H9 (cell line): Measurements from ENCODE around the gene AP2A2. TPM values are rescaled to one million over a fixed set of nuclear protein-coding genes. Genes with fewer than 3 reads are reported as not detected.

Experiments used
- DNase-seq: peaks from one replicate; pipeline ENCODE4 v3.0.0-alpha.2; 2017
- H2AFZ ChIP-seq: one replicate; pipeline ENCODE4 v1.6.1; 2013; ENCODE audit warnings: mild to moderate bottlenecking, low read length, control low read depth, moderate library complexity
- H2AK5ac ChIP-seq: 2 replicates; pipeline ENCODE4 v1.6.1; 2013; ENCODE audit warnings: low read length, control low read depth, mixed read lengths; ENCODE audit not compliant: insufficient read length
- H2BK120ac ChIP-seq: one replicate; pipeline ENCODE4 v1.6.1; 2013; ENCODE audit warnings: low read depth, mild to moderate bottlenecking, low read length, control low read depth, inconsistent platforms; ENCODE audit not compliant: poor library complexity, severe bottlenecking
- H2BK12ac ChIP-seq: 2 replicates; pipeline ENCODE4 v1.6.1; 2013; ENCODE audit warnings: low read length, control low read depth, mixed read lengths, low read depth; ENCODE audit not compliant: insufficient read length
- H2BK15ac ChIP-seq: 2 replicates; pipeline ENCODE4 v1.6.1; 2013; ENCODE audit warnings: low read depth, low read length, control low read depth
- H2BK20ac ChIP-seq: one replicate; pipeline ENCODE4 v1.6.1; 2013; ENCODE audit warnings: low read depth, mild to moderate bottlenecking, low read length, control low read depth, inconsistent platforms; ENCODE audit not compliant: poor library complexity, severe bottlenecking
- H2BK5ac ChIP-seq: 2 replicates; pipeline ENCODE4 v1.6.1; 2013; ENCODE audit warnings: low read length, control low read depth, mixed read lengths; ENCODE audit not compliant: insufficient read length
- H3K14ac ChIP-seq: 2 replicates; pipeline ENCODE4 v1.6.1; 2013; ENCODE audit warnings: low read length, control low read depth; ENCODE audit not compliant: insufficient read depth
- H3K18ac ChIP-seq: 2 replicates; pipeline ENCODE4 v1.6.1; 2013; ENCODE audit warnings: low read depth, mild to moderate bottlenecking, mixed read lengths, low read length, control low read depth; ENCODE audit not compliant: insufficient read length
- H3K23ac ChIP-seq: 2 replicates; pipeline ENCODE4 v1.6.1; 2013; ENCODE audit warnings: low read length, control low read depth, mixed read lengths, low read depth; ENCODE audit not compliant: insufficient read length
- H3K23me2 ChIP-seq: 2 replicates; pipeline ENCODE4 v1.6.1; 2013; ENCODE audit warnings: low read depth, mild to moderate bottlenecking, mixed read lengths, low read length, control low read depth; ENCODE audit not compliant: insufficient read length, poor library complexity, severe bottlenecking
- H3K27ac ChIP-seq: 2 replicates; pipeline ENCODE4 v1.5.1; 2013; ENCODE audit warnings: low read length, control low read depth, mixed read lengths, low read depth; ENCODE audit not compliant: insufficient read length
- H3K27me3 ChIP-seq: 2 replicates; pipeline ENCODE4 v1.6.1; 2013; ENCODE audit warnings: low read length, control low read depth, inconsistent platforms; ENCODE audit not compliant: insufficient read depth
- H3K4ac ChIP-seq: 2 replicates; pipeline ENCODE4 v1.6.1; 2013; ENCODE audit warnings: low read depth, mild to moderate bottlenecking, control low read depth, inconsistent platforms, low read length, moderate library complexity
- H3K4me1 ChIP-seq: 2 replicates; pipeline ENCODE4 v1.6.1; 2013; ENCODE audit warnings: low read length, control low read depth, inconsistent platforms; ENCODE audit not compliant: insufficient read depth
- H3K4me2 ChIP-seq: 2 replicates; pipeline ENCODE4 v1.6.1; 2013; ENCODE audit warnings: low read length, control low read depth, mixed read lengths; ENCODE audit not compliant: insufficient read length, insufficient read depth
- H3K56ac ChIP-seq: 2 replicates; pipeline ENCODE4 v1.6.1; 2013; ENCODE audit warnings: low read depth, mild to moderate bottlenecking, mixed read lengths, low read length, control low read depth; ENCODE audit not compliant: insufficient read length
- H3K79me1 ChIP-seq: 2 replicates; pipeline ENCODE4 v1.6.1; 2013; ENCODE audit warnings: low read depth, mild to moderate bottlenecking, moderate library complexity, low read length, control low read depth, inconsistent platforms; ENCODE audit not compliant: insufficient read depth, poor library complexity, severe bottlenecking
- H3K79me2 ChIP-seq: 2 replicates; pipeline ENCODE4 v1.6.1; 2013; ENCODE audit warnings: low read length, control low read depth, inconsistent platforms; ENCODE audit not compliant: insufficient read depth
- H3K9ac ChIP-seq: 2 replicates; pipeline ENCODE4 v1.6.1; 2013; ENCODE audit warnings: low read length, control low read depth, mixed read lengths; ENCODE audit not compliant: insufficient read length; ENCODE audit errors: extremely low read depth
- H3K9me3 ChIP-seq: one replicate; pipeline ENCODE4 v1.6.1; 2013; ENCODE audit warnings: low read depth, low read length, inconsistent platforms; ENCODE audit not compliant: control insufficient read depth
- H3T11ph ChIP-seq: one replicate; pipeline ENCODE4 v1.6.1; 2013; ENCODE audit warnings: mild to moderate bottlenecking, low read length, control low read depth, inconsistent platforms
- H4K20me1 ChIP-seq: one replicate; pipeline ENCODE4 v1.6.1; 2013; ENCODE audit not compliant: control insufficient read depth, insufficient read length, insufficient read depth
- H4K5ac ChIP-seq: 2 replicates; pipeline ENCODE4 v1.6.1; 2013; ENCODE audit warnings: low read depth, mild to moderate bottlenecking, mixed read lengths, low read length, control low read depth; ENCODE audit not compliant: insufficient read length
- H4K8ac ChIP-seq: replicated peaks from 2 replicates; pipeline ENCODE4 v1.6.1; 2013; ENCODE audit warnings: low read length, control low read depth, mixed read lengths, low read depth; ENCODE audit not compliant: insufficient read length
- H4K91ac ChIP-seq: 2 replicates; pipeline ENCODE4 v1.6.1; 2013; ENCODE audit warnings: low read depth, mild to moderate bottlenecking, moderate library complexity, mixed read lengths, low read length, control low read depth; ENCODE audit not compliant: insufficient read length
- H3K27ac Mint-ChIP-seq, 3 experiments: 2 replicates in 2 of 3; 3 replicates in 1 of 3; pipeline ENCODE4 v1.8.0; 2020 to 2021; ENCODE audit warnings: mixed read lengths in 3 of 3, mild to moderate bottlenecking in 1 of 3, moderate library complexity in 1 of 3
- H3K27me3 Mint-ChIP-seq: 2 replicates; pipeline ENCODE4 v1.8.0; 2021; ENCODE audit warnings: low read depth, mild to moderate bottlenecking, moderate library complexity, mixed read lengths
- H3K36me3 Mint-ChIP-seq, 3 experiments: 2 replicates in 2 of 3; 3 replicates in 1 of 3; pipeline ENCODE4 v1.8.0; 2020 to 2021; ENCODE audit warnings: low read depth in 3 of 3, mixed read lengths in 3 of 3; ENCODE audit not compliant: insufficient read depth in 1 of 3
- H3K4me1 Mint-ChIP-seq, 2 experiments: 2 replicates each; pipeline ENCODE4 v1.8.0; 2020; ENCODE audit warnings: mixed read lengths in 2 of 2
- H3K4me3 Mint-ChIP-seq, 2 experiments: 2 replicates in 1 of 2; 3 replicates in 1 of 2; pipeline ENCODE4 v1.8.0; 2020 to 2021; ENCODE audit warnings: mild to moderate bottlenecking in 2 of 2, mixed read lengths in 2 of 2, moderate library complexity in 1 of 2
- H3K9me3 Mint-ChIP-seq, 2 experiments: 2 replicates in 1 of 2; 3 replicates in 1 of 2; pipeline ENCODE4 v1.8.0; 2020; ENCODE audit warnings: mild to moderate bottlenecking in 2 of 2, mixed read lengths in 2 of 2, moderate library complexity in 1 of 2
- CTCF ChIP-seq: fragments of 200-600 bp; sonication (generic); conservative IDR thresholded peaks from 3 replicates; pipeline ENCODE4 v1.8.0; 2021; ENCODE audit warnings: antibody characterized with exemption, mild to moderate bottlenecking
- WGBS: extraction: QIAGEN DNeasy Blood & Tissue Kit; methylation state at CpG from one replicate; pipeline ENCODE4 v1.1.7; 2013; ENCODE audit warnings: missing lambda C conversion rate, low lambda C conversion rate, mixed read lengths; ENCODE audit not compliant: insufficient read length; ENCODE audit errors: extremely low coverage; 5-methylcytosine and 5-hydroxymethylcytosine counted together
- total RNA-seq: library from RNA; stranded (reverse); gene quantifications from 2 replicates; pipeline ENCODE4 v1.2.1, GENCODE V29; 2021

AP2A2 gene
- total RNA-seq, 1 experiment from 2014 or later: 53.7 TPM

GRCh38 chr11:965206-965775 lies 39.6 kb downstream of the AP2A2 start:
- WGBS: no CpG with 5 or more reads among the region's 13 CpGs
- Mint-ChIP-seq H3K4me1 (peaks cover 0 to 2% of the 10 kb centered on the region in 2 experiments; a peak in 1 of 4 replicates), H3K27me3 (no peaks in the 10 kb centered on the region), H3K27ac (no peak overlapping the region; a peak in 1 of 7 replicates), H3K9me3 (peaks cover 9 to 15% of the 10 kb centered on the region in 2 experiments; a peak in 3 of 5 replicates), H3K36me3 (peaks cover 27 to 63% (median 54%) of the 10 kb centered on the region in 3 experiments), H3K4me3 (no peak overlapping the region)
- H3K9ac ChIP-seq: no peak overlapping the region
- H3K23ac ChIP-seq: no peak overlapping the region
- no peaks in the 10 kb centered on the region for H3K79me1 ChIP-seq
- H3K27ac ChIP-seq: no peak overlapping the region
- no peak overlapping the region for H2BK120ac ChIP-seq
- H2AFZ ChIP-seq: no peak overlapping the region
- no peaks in the 10 kb centered on the region for H4K20me1 ChIP-seq
- H3K79me2 ChIP-seq: no peaks in the 10 kb centered on the region
- H3K9me3 ChIP-seq: no peaks in the 10 kb centered on the region
- H3K4ac ChIP-seq: no peak overlapping the region
- no peak for TF ChIP-seq CTCF
- H3K4me1 ChIP-seq: no peaks in the 10 kb centered on the region
- no peak overlapping the region for H3K56ac ChIP-seq
- H3K4me2 ChIP-seq: no peak overlapping the region
- no peak overlapping the region for H3K14ac ChIP-seq
- no peak overlapping the region for H2BK20ac ChIP-seq
- no peaks in the 10 kb centered on the region for H3K27me3 ChIP-seq
- H3T11ph ChIP-seq: no peak overlapping the region
- H4K91ac ChIP-seq: no peak overlapping the region
- no peak for DNase-seq
- H2BK5ac ChIP-seq: no peak overlapping the region
- H2AK5ac ChIP-seq: no peak overlapping the region
- no peak overlapping the region for H2BK15ac ChIP-seq
- H3K18ac ChIP-seq: no peak overlapping the region
- no peak overlapping the region for H4K8ac ChIP-seq
- H3K23me2 ChIP-seq: no peaks in the 10 kb centered on the region
- no peak overlapping the region for H2BK12ac ChIP-seq
- no peak overlapping the region for H4K5ac ChIP-seq
